NT2/D1 (cell line): Measurements from ENCODE around the gene DSCAM.

Source experiments
- DNase-seq: peaks from one replicate; pipeline ENCODE4 v3.0.0-alpha.2; 2011; ENCODE audit warnings: low read depth, low spot score
- H3K27me3 ChIP-seq: 2 replicates; pipeline ENCODE4 v1.6.0; 2011; ENCODE audit warnings: mild to moderate bottlenecking; ENCODE audit not compliant: insufficient read length, insufficient read depth
- H3K36me3 ChIP-seq: 2 replicates; pipeline ENCODE4 v1.6.1; 2011; ENCODE audit warnings: mild to moderate bottlenecking, low read length, mixed read lengths; ENCODE audit not compliant: insufficient read depth, insufficient read length
- H3K4me1 ChIP-seq: 2 replicates; pipeline ENCODE4 v1.5.1; 2011; ENCODE audit not compliant: insufficient read depth, insufficient read length
- H3K4me3 ChIP-seq: 2 replicates; pipeline ENCODE4 v1.5.1; 2011; ENCODE audit warnings: low read depth; ENCODE audit not compliant: insufficient read length
- H3K9ac ChIP-seq: 2 replicates; pipeline ENCODE4 v1.6.0; 2011; ENCODE audit warnings: low read depth; ENCODE audit not compliant: insufficient read length
- H3K9me3 ChIP-seq: 2 replicates; pipeline ENCODE4 v1.5.1; 2011; ENCODE audit warnings: mild to moderate bottlenecking, low read length; ENCODE audit not compliant: insufficient read depth
- SUZ12 ChIP-seq: IDR thresholded peaks from 2 replicates; pipeline ENCODE4 v1.6.1; 2011; ENCODE audit not compliant: insufficient read length, insufficient read depth; ENCODE audit errors: extremely low read depth
- YY1 ChIP-seq: IDR thresholded peaks from 2 replicates; pipeline ENCODE4 v1.6.1; 2011; ENCODE audit not compliant: insufficient read length, insufficient read depth
- ZNF274 ChIP-seq: IDR thresholded peaks from 2 replicates; pipeline ENCODE4 v1.6.1; 2011; ENCODE audit warnings: mild to moderate bottlenecking, low read depth, low read length

Gene DSCAM

GRCh38 chr21:40688106-40688864 is 158.7 kb downstream of the DSCAM start:
- Histone ChIP-seq H3K4me3 (no peak overlapping the region), H3K27me3 (no peaks in the 10 kb centered on the region), H3K9me3 (no peaks in the 10 kb centered on the region), H3K9ac (no peak overlapping the region), H3K4me1 (peaks cover 4% of the 10 kb centered on the region), H3K36me3 (no peaks in the 10 kb centered on the region)
- no peak for TF ChIP-seq ZNF274
- no peak for TF ChIP-seq SUZ12
- no peak for TF ChIP-seq YY1
- DNase-seq: no peak

- no peak for DNase-seq
- Histone ChIP-seq H3K9me3 (no peaks in the 10 kb centered on the region), H3K27me3 (no peaks in the 10 kb centered on the region), H3K9ac (no peak overlapping the region), H3K36me3 (no peaks in the 10 kb centered on the region), H3K4me1 (peaks cover 4% of the 10 kb centered on the region), H3K4me3 (no peak overlapping the region)
- TF ChIP-seq ZNF274 (no peak), SUZ12 (no peak), YY1 (no peak)
These were observed 159.3 kb downstream of the DSCAM start for GRCh38 chr21:40687625-40688024.

GRCh38 chr21:40686526-40686925 is 160.4 kb downstream of the DSCAM start:
- TF ChIP-seq YY1: no peak
- TF ChIP-seq ZNF274: no peak
- TF ChIP-seq SUZ12: no peak
- Histone ChIP-seq H3K9me3 (no peaks in the 10 kb centered on the region), H3K4me1 (peaks cover 4% of the 10 kb centered on the region)

GRCh38 chr21:40685141-40685540 is 161.8 kb downstream of the DSCAM start:
- Histone ChIP-seq H3K9me3 (no peaks in the 10 kb centered on the region), H3K4me1 (peaks cover 4% of the 10 kb centered on the region), H3K9ac (no peak overlapping the region), H3K36me3 (no peaks in the 10 kb centered on the region), H3K4me3 (no peak overlapping the region), H3K27me3 (no peaks in the 10 kb centered on the region)
- TF ChIP-seq YY1: no peak
- no peak for TF ChIP-seq ZNF274
- no peak for TF ChIP-seq SUZ12
- DNase-seq: no peak

More at GRCh38 chr21:40686526-40686925, 160.4 kb downstream of the DSCAM start:
- H3K27me3 ChIP-seq: no peaks in the 10 kb centered on the region
- H3K9ac ChIP-seq: no peak overlapping the region
- no peaks in the 10 kb centered on the region for H3K36me3 ChIP-seq
- DNase-seq: no peak
- H3K4me3 ChIP-seq: no peak overlapping the region

GRCh38 chr21:40684726-40685125 is 162.2 kb downstream of the DSCAM start:
- H3K9me3 ChIP-seq: no peaks in the 10 kb centered on the region
- no peak for DNase-seq
- H3K27me3 ChIP-seq: no peaks in the 10 kb centered on the region
- no peak overlapping the region for H3K4me3 ChIP-seq
- TF ChIP-seq YY1 (no peak), ZNF274 (no peak), SUZ12 (no peak)
- no peaks in the 10 kb centered on the region for H3K36me3 ChIP-seq
- H3K9ac ChIP-seq: no peak overlapping the region
- H3K4me1 ChIP-seq: peaks cover 4% of the 10 kb centered on the region

GRCh38 chr21:40683349-40683748 is 163.6 kb downstream of the DSCAM start:
- no peak for TF ChIP-seq YY1
- no peak for TF ChIP-seq ZNF274
- TF ChIP-seq SUZ12: no peak
- Histone ChIP-seq H3K36me3 (no peaks in the 10 kb centered on the region), H3K9ac (no peak overlapping the region), H3K4me1 (peaks cover 4% of the 10 kb centered on the region), H3K27me3 (no peaks in the 10 kb centered on the region), H3K4me3 (no peak overlapping the region), H3K9me3 (no peaks in the 10 kb centered on the region)
- DNase-seq: no peak

GRCh38 chr21:40681164-40681859 is 165.6 kb downstream of the DSCAM start:
- H3K9ac ChIP-seq: no peak overlapping the region
- TF ChIP-seq SUZ12: no peak
- no peak for TF ChIP-seq YY1
- no peak for TF ChIP-seq ZNF274
- H3K9me3 ChIP-seq: no peaks in the 10 kb centered on the region
- H3K27me3 ChIP-seq: no peaks in the 10 kb centered on the region
- no peak overlapping the region for H3K4me3 ChIP-seq
- no peak for DNase-seq
- H3K36me3 ChIP-seq: no peaks in the 10 kb centered on the region
- H3K4me1 ChIP-seq: peaks cover 4% of the 10 kb centered on the region
